ENCODE results near the gene WDR4. TPM values are rescaled to one million over a fixed set of nuclear protein-coding genes. Genes with fewer than 3 reads are reported as not detected.

Gene WDR4, protein sequence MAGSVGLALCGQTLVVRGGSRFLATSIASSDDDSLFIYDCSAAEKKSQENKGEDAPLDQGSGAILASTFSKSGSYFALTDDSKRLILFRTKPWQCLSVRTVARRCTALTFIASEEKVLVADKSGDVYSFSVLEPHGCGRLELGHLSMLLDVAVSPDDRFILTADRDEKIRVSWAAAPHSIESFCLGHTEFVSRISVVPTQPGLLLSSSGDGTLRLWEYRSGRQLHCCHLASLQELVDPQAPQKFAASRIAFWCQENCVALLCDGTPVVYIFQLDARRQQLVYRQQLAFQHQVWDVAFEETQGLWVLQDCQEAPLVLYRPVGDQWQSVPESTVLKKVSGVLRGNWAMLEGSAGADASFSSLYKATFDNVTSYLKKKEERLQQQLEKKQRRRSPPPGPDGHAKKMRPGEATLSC
- polyA plus RNA-seq (2011; rRNA removed) = 23.8 and 25.2 TPM in 2 replicates
- polyA plus RNA-seq (2012; cell fraction: cytosol; rRNA removed) = 55.9 and 56.2 TPM in 2 replicates
- 67.5 and 68.3 TPM in 2 replicates for polyA plus RNA-seq (2012; cell fraction: nucleus; rRNA removed)
- polyA plus RNA-seq (2017; fragmentation: RNase III; extraction: RNeasy Plus Mini Kit Qiagen cat#74134 plus additional on column Dnase treatment) = 32.2 to 36.0 TPM (median 35.0 TPM) in 3 replicates
- polyA minus RNA-seq (2011; rRNA and poly(A)+ RNA removed) = 34.0 and 39.9 TPM in 2 replicates

DNA sequence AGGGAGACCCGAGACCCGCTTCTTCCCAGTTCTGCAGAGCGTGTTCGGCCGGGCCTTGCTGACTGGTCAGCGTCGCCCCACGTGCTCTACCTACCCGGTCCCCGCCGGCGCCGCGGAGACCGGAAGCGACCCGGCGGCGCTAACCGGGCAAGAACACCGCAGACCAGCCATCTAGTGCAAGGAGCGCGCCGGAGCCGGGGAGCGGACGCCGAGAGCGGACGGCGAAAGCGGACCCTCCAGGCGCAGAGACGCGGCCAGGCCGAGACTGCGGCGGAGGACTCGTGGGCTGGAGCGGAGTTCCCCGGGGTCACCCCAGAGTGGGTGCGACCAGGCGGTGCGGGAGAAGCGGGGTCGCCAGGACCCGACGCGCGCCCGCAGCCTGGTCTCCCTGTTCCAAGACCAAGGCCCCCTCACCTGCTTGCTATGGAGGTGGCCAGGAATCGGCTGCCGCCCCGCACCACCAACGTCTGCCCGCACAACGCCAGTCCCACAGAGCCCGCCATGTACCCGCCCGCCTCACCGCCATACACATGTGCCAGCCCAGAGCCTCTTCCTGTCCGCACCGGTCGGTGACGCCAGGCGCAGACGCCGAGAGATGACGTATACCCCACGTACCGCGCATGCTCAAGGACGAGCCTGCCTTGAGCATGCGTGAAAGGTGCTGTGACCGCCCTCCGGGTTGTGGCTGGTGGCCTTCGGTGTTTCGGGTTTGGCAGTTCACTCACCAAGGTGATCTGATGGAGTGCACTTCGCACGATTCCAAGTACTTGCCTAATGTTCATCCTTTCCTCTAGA lies at the start of gene WDR4:
Gene WDR4, minus strand, starts transcription at position 547 of the 795 bp plus-strand sequence. Its CDS starts 44 bp downstream, at position 503.
- WGBS (ENCODE audit: missing lambda C conversion rate) = 2% methylated on average over 11 of the region's 80 CpGs
- Histone ChIP-seq H3K4me3 (peak within 1 kb of the TSS; percentile 73), H3K4me1 (peaks cover 10% of the 10 kb centered on the region; the same call in 1 of the 3 replicates), H3K9me3 (no peaks in the 10 kb centered on the region), H3K4me2 (peak within 1 kb of the TSS; percentile 86), H3K27ac (peak within 1 kb of the TSS; percentile 90 to 96)
- ATAC-seq (peak; percentile 98), DNase-seq (ENCODE audit: low read depth in 1 of 2, low spot score in 1 of 2) (peak; percentile 93 to 97), FAIRE-seq (no peak)
- CTCF ChIA-PET = no interaction called here
- POLR2A ChIA-PET = no interaction called here
- no peak for TF ChIP-seq RAD21 (conservative IDR thresholded peaks at IDR 0.05 in 1 of 2, IDR thresholded peaks at IDR 0.05 in 1 of 2)
- TF ChIP-seq EP300 (IDR thresholded peaks at IDR 0.05) = no peak
- no peak for TF ChIP-seq BHLHE40 (IDR thresholded peaks at IDR 0.05; ENCODE audit: low read depth, low read length)
- peak; percentile 88 for TF ChIP-seq POLR2A (IDR thresholded peaks at IDR 0.05; ENCODE audit: low read length)
- no peak for TF ChIP-seq FOXS1 (CRISPR knock-in tag; IDR thresholded peaks at IDR 0.05)
- no peak for TF ChIP-seq POLR2AphosphoS2 (conservative IDR thresholded peaks at IDR 0.05; ENCODE audit: low read length)
- no peak for TF ChIP-seq PHF8 (IDR thresholded peaks at IDR 0.05; ENCODE audit: borderline replicate concordance, low read depth)
- peak; percentile 43 to 91 for TF ChIP-seq JUN (IDR thresholded peaks at IDR 0.05)
- no peak for TF ChIP-seq ZNF302 (CRISPR knock-in tag; IDR thresholded peaks at IDR 0.05)
- no peak for TF ChIP-seq RCOR1 (IDR thresholded peaks at IDR 0.05; ENCODE audit: low read depth, low read length)
- TF ChIP-seq, protein P1, sequence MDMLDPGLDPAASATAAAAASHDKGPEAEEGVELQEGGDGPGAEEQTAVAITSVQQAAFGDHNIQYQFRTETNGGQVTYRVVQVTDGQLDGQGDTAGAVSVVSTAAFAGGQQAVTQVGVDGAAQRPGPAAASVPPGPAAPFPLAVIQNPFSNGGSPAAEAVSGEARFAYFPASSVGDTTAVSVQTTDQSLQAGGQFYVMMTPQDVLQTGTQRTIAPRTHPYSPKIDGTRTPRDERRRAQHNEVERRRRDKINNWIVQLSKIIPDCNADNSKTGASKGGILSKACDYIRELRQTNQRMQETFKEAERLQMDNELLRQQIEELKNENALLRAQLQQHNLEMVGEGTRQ (IDR thresholded peaks at IDR 0.05) = peak; percentile 92
- no peak for TF ChIP-seq MAFK (IDR thresholded peaks at IDR 0.05; ENCODE audit: partially characterized antibody)
- TF ChIP-seq EHMT2 (IDR thresholded peaks at IDR 0.05; ENCODE audit: low read depth) = no peak
- TF ChIP-seq NPAS2 (CRISPR knock-in tag; IDR thresholded peaks at IDR 0.05; ENCODE audit: borderline replicate concordance) = no peak
- TF ChIP-seq ZSCAN20 (CRISPR knock-in tag; IDR thresholded peaks at IDR 0.05) = no peak
- no peak for TF ChIP-seq CEBPB (IDR thresholded peaks at IDR 0.05)
- TF ChIP-seq, protein P2, sequence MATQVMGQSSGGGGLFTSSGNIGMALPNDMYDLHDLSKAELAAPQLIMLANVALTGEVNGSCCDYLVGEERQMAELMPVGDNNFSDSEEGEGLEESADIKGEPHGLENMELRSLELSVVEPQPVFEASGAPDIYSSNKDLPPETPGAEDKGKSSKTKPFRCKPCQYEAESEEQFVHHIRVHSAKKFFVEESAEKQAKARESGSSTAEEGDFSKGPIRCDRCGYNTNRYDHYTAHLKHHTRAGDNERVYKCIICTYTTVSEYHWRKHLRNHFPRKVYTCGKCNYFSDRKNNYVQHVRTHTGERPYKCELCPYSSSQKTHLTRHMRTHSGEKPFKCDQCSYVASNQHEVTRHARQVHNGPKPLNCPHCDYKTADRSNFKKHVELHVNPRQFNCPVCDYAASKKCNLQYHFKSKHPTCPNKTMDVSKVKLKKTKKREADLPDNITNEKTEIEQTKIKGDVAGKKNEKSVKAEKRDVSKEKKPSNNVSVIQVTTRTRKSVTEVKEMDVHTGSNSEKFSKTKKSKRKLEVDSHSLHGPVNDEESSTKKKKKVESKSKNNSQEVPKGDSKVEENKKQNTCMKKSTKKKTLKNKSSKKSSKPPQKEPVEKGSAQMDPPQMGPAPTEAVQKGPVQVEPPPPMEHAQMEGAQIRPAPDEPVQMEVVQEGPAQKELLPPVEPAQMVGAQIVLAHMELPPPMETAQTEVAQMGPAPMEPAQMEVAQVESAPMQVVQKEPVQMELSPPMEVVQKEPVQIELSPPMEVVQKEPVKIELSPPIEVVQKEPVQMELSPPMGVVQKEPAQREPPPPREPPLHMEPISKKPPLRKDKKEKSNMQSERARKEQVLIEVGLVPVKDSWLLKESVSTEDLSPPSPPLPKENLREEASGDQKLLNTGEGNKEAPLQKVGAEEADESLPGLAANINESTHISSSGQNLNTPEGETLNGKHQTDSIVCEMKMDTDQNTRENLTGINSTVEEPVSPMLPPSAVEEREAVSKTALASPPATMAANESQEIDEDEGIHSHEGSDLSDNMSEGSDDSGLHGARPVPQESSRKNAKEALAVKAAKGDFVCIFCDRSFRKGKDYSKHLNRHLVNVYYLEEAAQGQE (IDR thresholded peaks at IDR 0.05) = no peak
- TF ChIP-seq, protein P3, sequence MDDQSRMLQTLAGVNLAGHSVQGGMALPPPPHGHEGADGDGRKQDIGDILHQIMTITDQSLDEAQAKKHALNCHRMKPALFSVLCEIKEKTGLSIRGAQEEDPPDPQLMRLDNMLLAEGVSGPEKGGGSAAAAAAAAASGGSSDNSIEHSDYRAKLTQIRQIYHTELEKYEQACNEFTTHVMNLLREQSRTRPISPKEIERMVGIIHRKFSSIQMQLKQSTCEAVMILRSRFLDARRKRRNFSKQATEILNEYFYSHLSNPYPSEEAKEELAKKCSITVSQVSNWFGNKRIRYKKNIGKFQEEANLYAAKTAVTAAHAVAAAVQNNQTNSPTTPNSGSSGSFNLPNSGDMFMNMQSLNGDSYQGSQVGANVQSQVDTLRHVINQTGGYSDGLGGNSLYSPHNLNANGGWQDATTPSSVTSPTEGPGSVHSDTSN (IDR thresholded peaks at IDR 0.05) = no peak; the same call in 1 of the 2 replicates
- TF ChIP-seq, protein P4, sequence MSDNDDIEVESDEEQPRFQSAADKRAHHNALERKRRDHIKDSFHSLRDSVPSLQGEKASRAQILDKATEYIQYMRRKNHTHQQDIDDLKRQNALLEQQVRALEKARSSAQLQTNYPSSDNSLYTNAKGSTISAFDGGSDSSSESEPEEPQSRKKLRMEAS (IDR thresholded peaks at IDR 0.05) = peak; percentile 96
- TF ChIP-seq HDAC2 (IDR thresholded peaks at IDR 0.05) = no peak
- TF ChIP-seq SMC3 (IDR thresholded peaks at IDR 0.05) = no peak
- no peak for TF ChIP-seq CBX8 (IDR thresholded peaks at IDR 0.05)
- 0 out of 2 replicates have a peak, but pooled peaks have one; percentile 56 for TF ChIP-seq TP53 (CRISPR knock-in tag; IDR thresholded peaks at IDR 0.05)
- TF ChIP-seq, protein P5, sequence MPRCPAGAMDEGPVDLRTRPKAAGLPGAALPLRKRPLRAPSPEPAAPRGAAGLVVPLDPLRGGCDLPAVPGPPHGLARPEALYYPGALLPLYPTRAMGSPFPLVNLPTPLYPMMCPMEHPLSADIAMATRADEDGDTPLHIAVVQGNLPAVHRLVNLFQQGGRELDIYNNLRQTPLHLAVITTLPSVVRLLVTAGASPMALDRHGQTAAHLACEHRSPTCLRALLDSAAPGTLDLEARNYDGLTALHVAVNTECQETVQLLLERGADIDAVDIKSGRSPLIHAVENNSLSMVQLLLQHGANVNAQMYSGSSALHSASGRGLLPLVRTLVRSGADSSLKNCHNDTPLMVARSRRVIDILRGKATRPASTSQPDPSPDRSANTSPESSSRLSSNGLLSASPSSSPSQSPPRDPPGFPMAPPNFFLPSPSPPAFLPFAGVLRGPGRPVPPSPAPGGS (IDR thresholded peaks at IDR 0.05) = peak; percentile 67; the same call in 2 of the 3 replicates
- TF ChIP-seq EHF (CRISPR knock-in tag; IDR thresholded peaks at IDR 0.05) = no peak
- no peak for TF ChIP-seq SREBF2 (IDR thresholded peaks at IDR 0.05)
- peak; percentile 98 for TF ChIP-seq MYC (IDR thresholded peaks at IDR 0.05; ENCODE audit: borderline replicate concordance, low read length)
- TF ChIP-seq, protein P6, sequence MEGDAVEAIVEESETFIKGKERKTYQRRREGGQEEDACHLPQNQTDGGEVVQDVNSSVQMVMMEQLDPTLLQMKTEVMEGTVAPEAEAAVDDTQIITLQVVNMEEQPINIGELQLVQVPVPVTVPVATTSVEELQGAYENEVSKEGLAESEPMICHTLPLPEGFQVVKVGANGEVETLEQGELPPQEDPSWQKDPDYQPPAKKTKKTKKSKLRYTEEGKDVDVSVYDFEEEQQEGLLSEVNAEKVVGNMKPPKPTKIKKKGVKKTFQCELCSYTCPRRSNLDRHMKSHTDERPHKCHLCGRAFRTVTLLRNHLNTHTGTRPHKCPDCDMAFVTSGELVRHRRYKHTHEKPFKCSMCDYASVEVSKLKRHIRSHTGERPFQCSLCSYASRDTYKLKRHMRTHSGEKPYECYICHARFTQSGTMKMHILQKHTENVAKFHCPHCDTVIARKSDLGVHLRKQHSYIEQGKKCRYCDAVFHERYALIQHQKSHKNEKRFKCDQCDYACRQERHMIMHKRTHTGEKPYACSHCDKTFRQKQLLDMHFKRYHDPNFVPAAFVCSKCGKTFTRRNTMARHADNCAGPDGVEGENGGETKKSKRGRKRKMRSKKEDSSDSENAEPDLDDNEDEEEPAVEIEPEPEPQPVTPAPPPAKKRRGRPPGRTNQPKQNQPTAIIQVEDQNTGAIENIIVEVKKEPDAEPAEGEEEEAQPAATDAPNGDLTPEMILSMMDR (IDR thresholded peaks at IDR 0.05) = no peak
- TF ChIP-seq ZC3H11A (IDR thresholded peaks at IDR 0.05) = no peak
- no peak for TF ChIP-seq RNF2 (IDR thresholded peaks at IDR 0.05; ENCODE audit: borderline replicate concordance, low read depth)

Data from A549 (cell line).